Gastroesophageal sphincter (tissue), 4 donors: ENCODE measurements around the gene OPN1SW. TPM values are rescaled to one million over a fixed set of nuclear protein-coding genes. Genes with fewer than 3 reads are reported as not detected.

Experiments used
- ATAC-seq: fragments of 150-250 bp; one replicate; pipeline ENCODE4 v1.9.1; 2016; ENCODE audit warnings: mild to moderate bottlenecking, moderate library complexity
- H3K27ac ChIP-seq, 4 donors: fragments of 200-600 bp; sonication (generic) in 3 of 4; 1 replicate in 3 of 4; 2 replicates in 1 of 4; pipeline ENCODE4 v1.5.1; 2016 to 2019
- H3K27me3 ChIP-seq: fragments of 200-600 bp; sonication (generic); one replicate; pipeline ENCODE4 v1.5.1; 2019
- H3K36me3 ChIP-seq, 2 donors: fragments of 200-600 bp; sonication (generic); one replicate each; pipeline ENCODE4 v1.5.1; 2019; ENCODE audit warnings: control low read depth in 1 of 2
- H3K4me1 ChIP-seq, 3 donors: fragments of 200-600 bp; sonication (generic); 1 replicate in 2 of 3; 2 replicates in 1 of 3; pipeline ENCODE4 v1.5.1; 2016 to 2019; ENCODE audit warnings: control low read depth in 2 of 3
- H3K4me3 ChIP-seq, 2 donors: fragments of 200-600 bp; sonication (generic); one replicate each; pipeline ENCODE4 v1.5.1; 2019; ENCODE audit warnings: mild to moderate bottlenecking in 1 of 2, moderate library complexity in 1 of 2
- H3K9me3 ChIP-seq, 3 donors: fragments of 200-600 bp; sonication (generic); one replicate each; pipeline ENCODE4 v1.5.1; 2017 to 2019; ENCODE audit warnings: control low read depth in 2 of 3
- CTCF ChIP-seq, 4 experiments: fragments of 200-600 bp in 2 of 4; fragments of 450-650 bp in 2 of 4; sonication (generic) in 1 of 4; IDR thresholded peaks; one replicate each; pipeline ENCODE4 v1.5.1; 2017 to 2019; ENCODE audit warnings: antibody characterized with exemption in 4 of 4, mild to moderate bottlenecking in 2 of 4, moderate library complexity in 2 of 4
- EP300 ChIP-seq: sonication (generic); formaldehyde crosslinking; IDR thresholded peaks from one replicate; pipeline ENCODE4 v1.6.1; 2017; ENCODE audit warnings: antibody characterized with exemption, mild to moderate bottlenecking
- POLR2A ChIP-seq, 2 donors: fragments of 450-650 bp; IDR thresholded peaks; one replicate each; pipeline ENCODE4 v1.6.1; 2017; ENCODE audit warnings: antibody characterized with exemption in 2 of 2, mild to moderate bottlenecking in 2 of 2, moderate library complexity in 1 of 2
- POLR2AphosphoS5 ChIP-seq: sonication (generic); formaldehyde crosslinking; IDR thresholded peaks from one replicate; pipeline ENCODE4 v1.6.1; 2017; ENCODE audit warnings: antibody characterized with exemption
- WGBS, 2 donors: methylation state at CpG; one replicate each; pipeline ENCODE4 v1.1.5; 2018; ENCODE audit warnings: low coverage in 1 of 2; 5-methylcytosine and 5-hydroxymethylcytosine counted together
- total RNA-seq, 4 donors: library from RNA; depleted of rRNA; stranded (reverse); fragments of >200 nt; gene quantifications; one replicate each; pipeline ENCODE4 v1.1.0, GENCODE V29; 2016

The OPN1SW gene, protein sequence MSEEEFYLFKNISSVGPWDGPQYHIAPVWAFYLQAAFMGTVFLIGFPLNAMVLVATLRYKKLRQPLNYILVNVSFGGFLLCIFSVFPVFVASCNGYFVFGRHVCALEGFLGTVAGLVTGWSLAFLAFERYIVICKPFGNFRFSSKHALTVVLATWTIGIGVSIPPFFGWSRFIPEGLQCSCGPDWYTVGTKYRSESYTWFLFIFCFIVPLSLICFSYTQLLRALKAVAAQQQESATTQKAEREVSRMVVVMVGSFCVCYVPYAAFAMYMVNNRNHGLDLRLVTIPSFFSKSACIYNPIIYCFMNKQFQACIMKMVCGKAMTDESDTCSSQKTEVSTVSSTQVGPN
- total RNA-seq: not detected

DNA sequence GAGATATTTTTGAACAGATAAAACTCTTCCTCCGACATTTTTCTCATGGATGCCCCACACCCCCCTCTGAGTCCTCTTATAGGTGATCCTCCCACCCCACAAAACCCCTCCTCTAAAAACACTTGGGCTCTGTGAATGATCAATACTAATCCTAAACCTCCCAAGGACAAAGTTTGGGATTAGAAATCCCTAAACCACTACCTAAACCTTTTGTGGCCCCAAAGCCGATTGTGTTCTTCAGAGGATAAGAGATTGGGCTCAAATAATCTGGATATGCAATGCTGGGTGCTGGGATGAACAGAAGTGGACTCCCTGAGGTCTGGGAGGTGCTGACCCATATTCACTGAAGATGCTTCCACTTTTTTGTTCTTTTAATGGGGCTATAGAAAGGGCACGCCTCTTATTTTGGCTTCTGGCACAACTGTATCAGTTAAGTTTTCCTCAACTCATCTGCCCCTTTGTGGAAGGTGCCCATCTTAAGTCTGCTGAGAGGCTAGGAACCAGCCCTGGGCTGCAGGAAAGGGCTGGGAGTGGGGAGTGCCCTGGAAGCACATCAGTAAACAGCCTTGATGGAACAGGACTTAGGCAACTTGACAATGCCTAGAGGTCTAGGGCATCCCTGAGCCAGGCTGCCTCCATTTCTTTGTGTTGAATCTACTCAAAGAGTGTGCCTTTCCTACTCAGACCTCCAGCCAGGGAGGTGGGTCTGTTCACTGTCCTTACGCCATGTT lies at the start of gene OPN1SW:
Gene OPN1SW, minus strand, starts transcription at position 51 of the 731 bp plus-strand sequence. Its CDS starts 13 bp downstream, at position 38.
- TF ChIP-seq POLR2AphosphoS5 (no peak), CTCF (IDR thresholded peaks at IDR 0.05) (no peak), POLR2A (IDR thresholded peaks at IDR 0.05) (no peak), EP300 (no peak)
- no peak for ATAC-seq
- peaks cover 0 to 3% (median 0%) of the 10 kb centered on the region in 3 donors for H3K4me1 ChIP-seq
- H3K27me3 ChIP-seq: no peaks in the 10 kb centered on the region
- H3K4me3 ChIP-seq: no peak within 1 kb of the TSS
- no peak within 1 kb of the TSS for H3K27ac ChIP-seq
- peaks cover 0 to 18% (median 0%) of the 10 kb centered on the region in 3 donors for H3K9me3 ChIP-seq
- WGBS, 2 donors: 69 to 100% methylated on average over 2 of the region's 4 CpGs
- peaks cover 0 to 26% of the 10 kb centered on the region in 2 donors for H3K36me3 ChIP-seq

DNA sequence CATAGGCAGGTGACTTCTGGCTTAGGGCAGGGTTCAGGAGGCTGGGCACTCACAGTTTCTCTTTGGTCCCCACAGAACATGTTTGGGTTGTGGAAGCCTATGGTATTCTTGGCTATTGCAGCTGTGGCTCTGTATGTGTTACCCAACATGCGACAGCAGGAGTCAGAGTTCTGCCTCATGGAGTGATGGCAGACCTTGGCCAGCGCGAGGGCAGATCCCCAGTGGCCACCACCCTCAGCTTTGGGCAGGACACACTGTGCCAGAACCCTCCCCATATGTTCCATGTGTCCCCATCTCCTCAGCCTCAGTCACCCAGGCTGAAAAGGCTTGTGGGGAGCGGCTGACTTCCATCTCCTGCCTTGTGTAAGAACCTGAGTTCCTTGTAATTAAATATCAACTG lies 46.1 kb upstream of the OPN1SW start:
- Histone ChIP-seq H3K9me3 (no peaks in the 10 kb centered on the region), H3K4me1 (no peaks in the 10 kb centered on the region), H3K27ac (no peak overlapping the region), H3K4me3 (no peak overlapping the region), H3K36me3 (no peaks in the 10 kb centered on the region), H3K27me3 (no peaks in the 10 kb centered on the region)
- TF ChIP-seq CTCF (IDR thresholded peaks at IDR 0.05) (no peak), POLR2A (IDR thresholded peaks at IDR 0.05) (no peak), EP300 (no peak), POLR2AphosphoS5 (no peak)
- ATAC-seq: no peak
- WGBS, 2 donors: no CpG with 5 or more reads among the region's 4 CpGs

GRCh38 chr7:128818694-128819093 lies 43.1 kb upstream of the OPN1SW start:
- Histone ChIP-seq H3K27ac (no peak overlapping the region), H3K4me1 (no peaks in the 10 kb centered on the region), H3K36me3 (no peaks in the 10 kb centered on the region), H3K9me3 (no peaks in the 10 kb centered on the region), H3K27me3 (no peaks in the 10 kb centered on the region), H3K4me3 (no peak overlapping the region)
- ATAC-seq: no peak
- 64 to 71% methylated on average over 2 of the region's 3 CpGs for WGBS, 2 donors
- no peak for TF ChIP-seq POLR2A (IDR thresholded peaks at IDR 0.05)
- TF ChIP-seq EP300: no peak
- TF ChIP-seq CTCF (IDR thresholded peaks at IDR 0.05): no peak
- TF ChIP-seq POLR2AphosphoS5: no peak

- Histone ChIP-seq H3K27me3 (no peaks in the 10 kb centered on the region), H3K4me3 (no peak overlapping the region), H3K36me3 (peaks cover 0 to 5% of the 10 kb centered on the region in 2 donors), H3K27ac (no peak overlapping the region), H3K9me3 (no peaks in the 10 kb centered on the region), H3K4me1 (no peaks in the 10 kb centered on the region)
- ATAC-seq: no peak
- 76 to 97% methylated on average over 5 of the region's 7 CpGs for WGBS, 2 donors
- TF ChIP-seq CTCF (IDR thresholded peaks at IDR 0.05) (no peak), EP300 (no peak), POLR2A (IDR thresholded peaks at IDR 0.05) (no peak), POLR2AphosphoS5 (no peak)
Measured at GRCh38 chr7:128815289-128815942, 39.8 kb upstream of the OPN1SW start.
